Measurements from ENCODE around the gene CHMP3. TPM values are rescaled to one million over a fixed set of nuclear protein-coding genes. Genes with fewer than 3 reads are reported as not detected.
A peak's percentile ranks its signal among the peaks of the same experiment; 100 is the strongest.
"Not testable (repeated sequence)": the region's sequence is repeated elsewhere in the genome, so short reads cannot be mapped to it uniquely, and the experiment has no call there.

Gene CHMP3
- total RNA-seq, 1 donor from 2014 or later = 56.6 TPM

GRCh38 chr2:86549963-86550725 is 13.1 kb downstream of the CHMP3 start:
- DNase-seq (ENCODE audit: low read depth in 2 of 2) = not testable (repeated sequence)

- not testable (repeated sequence) for DNase-seq (ENCODE audit: low read depth in 2 of 2)
These were observed 13.8 kb downstream of the CHMP3 start for GRCh38 chr2:86549440-86549839.

GRCh38 chr2:86548913-86549396 is 14.3 kb downstream of the CHMP3 start:
- DNase-seq (ENCODE audit: low read depth in 2 of 2) = not testable (repeated sequence)

DNA sequence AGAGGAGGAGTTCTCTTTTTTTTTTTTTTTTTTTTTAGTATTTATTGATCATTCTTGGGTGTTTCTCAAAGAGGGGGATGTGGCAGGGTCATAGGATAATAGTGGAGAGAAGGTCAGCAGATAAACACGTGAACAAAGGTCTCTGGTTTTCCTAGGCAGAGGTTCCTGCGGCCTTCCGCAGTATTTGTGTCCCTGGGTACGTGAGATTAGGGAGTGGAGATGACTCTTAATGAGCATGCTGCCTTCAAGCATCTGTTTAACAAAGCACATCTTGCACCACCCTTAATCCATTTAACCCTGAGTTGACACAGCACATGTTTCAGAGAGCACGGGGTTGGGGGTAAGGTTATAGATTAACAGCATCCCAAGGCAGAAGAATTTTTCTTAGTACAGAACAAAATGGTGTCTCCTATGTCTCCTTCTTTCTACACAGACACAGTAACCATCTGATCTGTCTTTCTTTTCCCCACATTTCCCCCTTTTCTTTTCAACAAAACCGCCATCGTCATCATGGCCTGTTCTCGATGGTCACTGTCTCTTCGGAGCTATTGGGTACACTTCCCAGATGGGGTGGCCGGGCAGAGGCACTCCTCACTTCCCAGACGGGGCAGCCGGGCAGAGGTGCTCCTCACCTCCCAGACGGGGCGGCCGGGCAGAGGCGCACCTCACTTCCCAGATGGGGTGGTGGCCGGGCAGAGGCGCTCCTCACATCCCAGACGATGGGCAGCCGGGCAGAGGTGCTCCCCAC is 14.9 kb downstream of the CHMP3 start:
- DNase-seq (ENCODE audit: low read depth in 2 of 2) = not testable (repeated sequence)

- not testable (repeated sequence) for DNase-seq (ENCODE audit: low read depth in 2 of 2)
These were observed 17.8 kb downstream of the CHMP3 start for GRCh38 chr2:86545296-86545924.

- DNase-seq (ENCODE audit: low read depth in 2 of 2) = not testable (repeated sequence)
These were observed 18.8 kb downstream of the CHMP3 start for GRCh38 chr2:86544278-86545099.

DNA sequence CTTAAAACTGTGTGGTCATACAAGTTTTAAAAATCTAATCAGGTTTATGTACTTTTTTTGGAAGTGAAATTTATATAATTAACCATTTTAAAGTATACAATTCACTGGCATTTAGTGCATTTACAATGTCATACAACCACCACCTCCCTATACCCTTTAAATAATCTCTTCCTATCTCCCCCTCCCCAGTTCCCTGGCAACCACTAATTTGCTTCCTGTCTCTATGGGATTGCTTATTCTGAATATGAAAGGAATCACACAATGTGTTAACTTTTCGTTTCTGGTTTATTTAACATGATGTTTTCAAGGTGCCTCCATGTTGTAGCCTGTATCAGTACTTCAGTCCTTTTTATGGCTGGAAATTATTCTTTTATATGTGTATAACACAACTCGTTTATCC is 19.4 kb downstream of the CHMP3 start:
- DNase-seq (ENCODE audit: low read depth in 2 of 2) = no peak

DNA sequence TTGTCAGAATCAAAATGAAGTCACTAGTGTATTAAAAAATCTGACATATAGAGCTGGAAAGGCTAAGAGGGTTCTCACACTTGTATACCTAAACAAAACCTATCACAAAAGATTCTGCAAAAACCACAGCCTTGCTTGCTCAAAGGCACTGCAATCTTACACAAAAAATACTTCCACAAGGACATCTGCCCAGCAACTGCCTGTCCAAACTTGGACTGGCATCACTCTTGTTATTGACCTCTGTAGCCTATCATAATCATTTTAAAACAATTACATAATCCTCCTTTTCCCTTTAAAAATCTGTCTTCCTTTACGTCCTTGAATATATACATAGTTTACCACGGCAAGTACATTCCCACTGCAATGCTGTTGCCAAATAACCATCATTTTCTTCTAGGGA is 19.9 kb downstream of the CHMP3 start:
- no peak for DNase-seq (ENCODE audit: low read depth in 2 of 2)

DNA sequence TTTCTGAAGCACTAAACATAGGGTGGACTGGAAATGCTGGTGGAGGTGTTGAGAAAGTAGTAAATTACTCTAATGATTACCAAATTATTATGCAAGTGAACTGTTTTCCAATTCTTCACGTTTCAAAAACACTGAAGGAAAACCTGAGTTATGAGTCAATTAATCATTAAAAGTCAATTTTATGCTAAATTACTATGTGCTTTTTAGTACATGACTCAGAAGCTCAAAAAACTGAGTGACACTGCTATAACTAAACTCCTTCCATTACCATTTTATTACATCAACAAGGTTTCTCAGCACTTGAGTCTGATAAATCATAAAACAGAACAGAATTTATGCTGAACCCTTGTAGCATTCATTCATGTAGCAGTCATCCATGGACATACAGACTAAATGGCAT is 20.4 kb downstream of the CHMP3 start:
- DNase-seq (ENCODE audit: low read depth in 2 of 2) = no peak

DNA sequence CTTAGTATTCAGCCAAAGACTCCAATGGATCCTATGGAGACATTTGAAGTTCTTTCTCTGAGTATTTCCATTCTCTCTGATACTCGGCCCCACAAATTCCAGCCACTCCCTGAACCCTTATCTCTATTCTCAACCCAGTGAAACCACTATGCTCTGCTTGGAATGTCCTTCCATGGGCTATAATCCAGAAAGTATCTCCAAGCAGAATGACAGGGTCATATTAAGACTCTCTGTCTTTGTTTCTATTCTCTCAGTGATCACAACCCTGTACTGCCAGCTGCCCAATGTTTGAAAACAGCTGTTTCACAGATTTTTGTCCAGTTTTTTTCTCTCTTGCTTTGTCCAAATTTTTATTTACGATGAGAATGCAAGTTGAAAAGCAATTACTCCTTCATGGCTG is 21.9 kb downstream of the CHMP3 start:
- no peak for DNase-seq (ENCODE audit: low read depth in 2 of 2)

DNA sequence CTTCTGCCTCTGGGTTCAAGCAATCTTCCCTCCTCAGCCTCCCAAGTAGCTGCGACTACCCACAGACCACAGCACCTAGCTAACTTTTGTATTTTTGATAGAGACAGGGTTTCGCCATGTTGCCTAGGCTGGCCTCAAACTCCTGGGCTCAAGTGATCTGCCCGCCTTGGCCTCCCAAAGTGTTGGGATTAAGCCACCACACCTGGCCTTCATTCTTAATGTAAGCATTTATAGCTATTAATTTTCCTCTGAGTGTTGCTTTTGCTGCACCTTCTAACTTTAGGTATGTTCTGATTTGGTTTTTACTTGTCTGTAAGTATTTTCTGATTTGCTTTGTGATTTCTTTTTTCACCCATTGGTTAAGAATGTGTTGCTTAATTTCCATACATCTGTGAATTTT is 29.7 kb downstream of the CHMP3 start:
- no peak for DNase-seq (ENCODE audit: low read depth in 2 of 2)

- DNase-seq (ENCODE audit: low read depth in 2 of 2) = no peak
These were observed 37.6 kb downstream of the CHMP3 start for GRCh38 chr2:86525421-86526340.

DNA sequence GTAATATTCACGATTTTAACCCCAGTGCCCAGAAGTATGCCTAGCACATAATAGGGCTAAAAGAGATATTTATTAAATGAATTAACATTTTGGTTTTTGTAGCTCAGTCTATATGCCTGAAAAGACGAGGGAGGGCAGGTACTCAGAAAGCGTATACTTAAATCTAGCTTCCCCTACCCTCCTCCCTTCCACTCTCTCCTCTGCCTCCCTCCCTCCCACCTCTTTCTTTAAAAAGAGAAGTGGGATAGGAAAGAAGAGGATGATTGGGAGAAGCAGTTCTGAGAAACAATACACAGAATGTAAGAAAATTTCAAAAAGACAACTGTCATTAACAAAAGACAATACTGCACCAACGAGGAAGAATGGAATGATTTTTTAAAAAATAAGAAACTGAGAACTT is 39.8 kb downstream of the CHMP3 start:
- no peak for DNase-seq (ENCODE audit: low read depth in 2 of 2)

DNA sequence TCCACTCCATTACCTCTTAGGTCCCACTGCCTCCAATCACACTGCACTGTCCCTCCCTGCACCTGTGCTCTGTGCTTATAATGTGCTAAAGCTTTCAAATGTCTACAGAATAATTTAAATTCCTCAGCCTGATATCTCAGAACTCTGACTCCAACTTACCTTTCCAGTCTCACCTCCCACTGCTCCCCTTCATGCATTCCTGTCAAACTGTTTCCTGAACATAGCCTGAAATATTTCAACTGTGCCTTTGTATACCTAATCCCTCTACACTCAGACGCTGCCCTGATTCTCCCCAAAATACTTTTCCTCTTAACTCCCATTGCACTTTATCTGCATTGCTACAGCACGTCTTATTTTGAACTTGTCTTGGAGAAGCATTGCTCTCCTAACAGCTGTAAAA is 40.5 kb downstream of the CHMP3 start:
- DNase-seq (ENCODE audit: low read depth in 2 of 2) = no peak

- no peak for DNase-seq (ENCODE audit: low read depth in 2 of 2)
These were observed 41.3 kb downstream of the CHMP3 start for GRCh38 chr2:86521922-86522321.

- DNase-seq (ENCODE audit: low read depth in 2 of 2) = no peak
These were observed 43.1 kb downstream of the CHMP3 start for GRCh38 chr2:86520153-86520552.

DNA sequence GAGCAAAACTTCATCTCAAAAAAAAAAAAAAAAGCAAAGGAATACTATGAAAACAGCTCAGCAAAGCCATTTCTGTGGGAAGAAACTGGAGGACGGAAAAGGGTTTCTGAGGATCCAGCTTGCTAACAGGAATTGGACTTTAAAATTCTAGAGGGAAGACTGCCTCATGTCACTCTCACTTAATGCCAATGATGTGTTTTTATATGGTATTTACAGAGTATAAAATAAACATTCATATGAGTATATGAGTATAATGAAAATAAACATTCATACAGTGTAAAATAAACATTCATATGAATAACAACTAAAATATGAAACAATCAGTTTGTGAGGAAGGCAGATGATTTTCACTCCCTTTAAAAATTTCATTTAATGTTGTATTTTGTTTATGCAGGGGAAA is 43.9 kb downstream of the CHMP3 start:
- no peak for DNase-seq (ENCODE audit: low read depth in 2 of 2)

GRCh38 chr2:86518481-86518880 is 44.8 kb downstream of the CHMP3 start:
- DNase-seq (ENCODE audit: low read depth in 2 of 2) = peak; percentile 1 to 41

- no peak for DNase-seq (ENCODE audit: low read depth in 2 of 2)
These were observed 49.1 kb downstream of the CHMP3 start for GRCh38 chr2:86513948-86514660.

- no peak for DNase-seq (ENCODE audit: low read depth in 2 of 2)
These were observed 50.4 kb downstream of the CHMP3 start for GRCh38 chr2:86512892-86513291.

Measured in dermis microvascular lymphatic vessel endothelial cell (primary cell).